OCI-LY7 (cell line): ENCODE results near the gene SETD3. TPM values are rescaled to one million over a fixed set of nuclear protein-coding genes. Genes with fewer than 3 reads are reported as not detected.

Experiments
- BruUV-seq: library from RNA; stranded (reverse); fragments of 400-500 nt; replicated peaks from 2 replicates; lab custom pipeline; 2021; lab: Mats Ljungman, UMichigan
- CTCF ChIA-PET: fragments of 300-600 bp; sonication (Branson Sonifier 250); formaldehyde crosslinking; loops from one replicate; lab custom pipeline; 2022; ENCODE audit warnings: antibody characterized with exemption; ENCODE audit not compliant: unreplicated experiment; lab: Charles Lee
- POLR2A ChIA-PET: fragments of 300-600 bp; sonication (Branson Sonifier 250); formaldehyde crosslinking; loops from one replicate; lab custom pipeline; 2022; ENCODE audit warnings: antibody characterized with exemption; lab: Charles Lee
- DNase-seq: peaks from one replicate; pipeline ENCODE4 v3.0.0-alpha.2; 2015; ENCODE audit warnings: low spot score
- H2AFZ ChIP-seq: fragments of 200-600 bp; sonication (generic), shearing (Covaris generic); 2 replicates; pipeline ENCODE4 v1.6.1; 2014; ENCODE audit warnings: mild to moderate bottlenecking, antibody characterized with exemption, low read length, moderate library complexity
- H3K27ac ChIP-seq: fragments of 200-600 bp; sonication (generic); 2 replicates; pipeline ENCODE4 v1.5.1; 2014; ENCODE audit warnings: mixed run types, low read depth, mild to moderate bottlenecking, moderate library complexity, low read length, inconsistent platforms; ENCODE audit not compliant: poor library complexity, severe bottlenecking
- H3K36me3 ChIP-seq: fragments of 200-600 bp; sonication (generic); 2 replicates; pipeline ENCODE4 v1.6.1; 2014; ENCODE audit warnings: mild to moderate bottlenecking, antibody characterized with exemption, low read length, moderate library complexity, mixed read lengths; ENCODE audit not compliant: insufficient read depth
- H3K4me1 ChIP-seq: fragments of 200-600 bp; sonication (generic); 2 replicates; pipeline ENCODE4 v1.5.1; 2014; ENCODE audit warnings: mild to moderate bottlenecking, low read length; ENCODE audit not compliant: insufficient read depth, poor library complexity, severe bottlenecking
- H3K4me2 ChIP-seq: fragments of 200-600 bp; sonication (generic); 2 replicates; pipeline ENCODE4 v1.6.1; 2014; ENCODE audit warnings: mild to moderate bottlenecking, low read length
- H3K4me3 ChIP-seq: fragments of 200-600 bp; sonication (generic); 2 replicates; pipeline ENCODE4 v1.5.1; 2014; ENCODE audit warnings: mild to moderate bottlenecking, low read depth, low read length; ENCODE audit not compliant: poor library complexity, severe bottlenecking
- H3K79me2 ChIP-seq: fragments of 200-600 bp; sonication (generic); 2 replicates; pipeline ENCODE4 v1.6.1; 2016; ENCODE audit warnings: low read depth, mild to moderate bottlenecking, low read length, moderate library complexity, mixed read lengths; ENCODE audit not compliant: insufficient read depth
- H3K9me2 ChIP-seq: fragments of 200-600 bp; sonication (generic); 2 replicates; pipeline ENCODE4 v1.6.1; 2016; ENCODE audit warnings: mild to moderate bottlenecking, low read length, mixed read lengths; ENCODE audit not compliant: insufficient read depth
- H3K9me3 ChIP-seq: fragments of 200-600 bp; sonication (generic); 2 replicates; pipeline ENCODE4 v1.6.1; 2014; ENCODE audit warnings: mild to moderate bottlenecking, mixed run types, low read length, mixed read lengths
- H4K20me1 ChIP-seq: fragments of 200-600 bp; sonication (generic); 2 replicates; pipeline ENCODE4 v1.6.1; 2014; ENCODE audit warnings: mild to moderate bottlenecking, antibody characterized with exemption, low read length, moderate library complexity, mixed read lengths; ENCODE audit not compliant: insufficient read depth
- EZH2phosphoT487 ChIP-seq: fragments of 200-600 bp; sonication (generic); IDR thresholded peaks from 2 replicates; pipeline ENCODE4 v1.6.1; 2018; ENCODE audit warnings: low read depth, borderline replicate concordance, mild to moderate bottlenecking, mixed run types, antibody characterized with exemption, low read length, moderate library complexity, mixed read lengths
- intact Hi-C: fragments of 100-400 bp; cut with micrococcal nuclease; formaldehyde crosslinking; loops from one replicate; pipeline ENCODE4 v1.10.0; 2022; ENCODE audit not compliant: unreplicated experiment
- total RNA-seq, 2 experiments: library from RNA; depleted of rRNA in 1 of 2; stranded (reverse); fragments of >200 nt in 1 of 2; shearing (Covaris generic) in 1 of 2; gene quantifications; 2 replicates each; pipeline ENCODE4 v1.2.3, GENCODE V29; 2014 to 2022
- TF ChIP-seq, protein P1 (sequence below): fragments of 200-600 bp; sonication (generic); conservative IDR thresholded peaks from 2 replicates; pipeline ENCODE4 v1.5.1; 2014; ENCODE audit warnings: mild to moderate bottlenecking, antibody characterized with exemption, low read length, moderate library complexity, mixed read lengths

Gene SETD3
- total RNA-seq, 2 experiments from 2014 or later, result 42.4 to 65.5 TPM

DNA sequence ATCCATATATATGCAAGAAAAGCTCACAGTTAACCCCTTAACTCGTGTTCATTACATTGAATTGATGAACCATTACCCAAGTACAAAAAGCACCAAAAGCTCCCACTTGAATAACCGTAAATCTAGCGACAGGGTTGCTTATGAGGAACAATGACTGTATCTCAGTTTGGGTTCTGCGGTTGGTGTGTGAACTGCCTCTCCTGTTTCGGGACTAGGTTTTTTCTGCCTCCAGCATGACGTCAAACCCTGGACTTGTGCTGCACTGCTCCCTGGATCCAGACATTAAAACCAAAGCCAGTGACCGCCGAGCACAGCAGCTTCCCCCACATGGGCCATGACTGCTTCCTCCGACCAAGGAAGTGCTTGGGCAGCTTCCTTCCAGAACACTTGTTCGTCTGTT, 77.7 kb downstream of the SETD3 start:
- Histone ChIP-seq H3K4me3 (no peak overlapping the region), H2AFZ (no peak overlapping the region), H3K4me1 (no peaks in the 10 kb centered on the region), H3K27ac (no peak overlapping the region), H3K9me2 (no peaks in the 10 kb centered on the region), H3K36me3 (peaks cover 53% of the 10 kb centered on the region), H3K4me2 (no peak overlapping the region), H3K9me3 (no peaks in the 10 kb centered on the region), H3K79me2 (no peaks in the 10 kb centered on the region), H4K20me1 (no peaks in the 10 kb centered on the region)
- ChIA-PET POLR2A (no interaction called here), CTCF (no interaction called here)
- TF ChIP-seq EZH2phosphoT487, result no peak
- TF ChIP-seq, protein P1, sequence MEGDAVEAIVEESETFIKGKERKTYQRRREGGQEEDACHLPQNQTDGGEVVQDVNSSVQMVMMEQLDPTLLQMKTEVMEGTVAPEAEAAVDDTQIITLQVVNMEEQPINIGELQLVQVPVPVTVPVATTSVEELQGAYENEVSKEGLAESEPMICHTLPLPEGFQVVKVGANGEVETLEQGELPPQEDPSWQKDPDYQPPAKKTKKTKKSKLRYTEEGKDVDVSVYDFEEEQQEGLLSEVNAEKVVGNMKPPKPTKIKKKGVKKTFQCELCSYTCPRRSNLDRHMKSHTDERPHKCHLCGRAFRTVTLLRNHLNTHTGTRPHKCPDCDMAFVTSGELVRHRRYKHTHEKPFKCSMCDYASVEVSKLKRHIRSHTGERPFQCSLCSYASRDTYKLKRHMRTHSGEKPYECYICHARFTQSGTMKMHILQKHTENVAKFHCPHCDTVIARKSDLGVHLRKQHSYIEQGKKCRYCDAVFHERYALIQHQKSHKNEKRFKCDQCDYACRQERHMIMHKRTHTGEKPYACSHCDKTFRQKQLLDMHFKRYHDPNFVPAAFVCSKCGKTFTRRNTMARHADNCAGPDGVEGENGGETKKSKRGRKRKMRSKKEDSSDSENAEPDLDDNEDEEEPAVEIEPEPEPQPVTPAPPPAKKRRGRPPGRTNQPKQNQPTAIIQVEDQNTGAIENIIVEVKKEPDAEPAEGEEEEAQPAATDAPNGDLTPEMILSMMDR, result no peak
- no TSS peak for BruUV-seq
- no peak for DNase-seq
- intact Hi-C loops, result no loop called here

DNA sequence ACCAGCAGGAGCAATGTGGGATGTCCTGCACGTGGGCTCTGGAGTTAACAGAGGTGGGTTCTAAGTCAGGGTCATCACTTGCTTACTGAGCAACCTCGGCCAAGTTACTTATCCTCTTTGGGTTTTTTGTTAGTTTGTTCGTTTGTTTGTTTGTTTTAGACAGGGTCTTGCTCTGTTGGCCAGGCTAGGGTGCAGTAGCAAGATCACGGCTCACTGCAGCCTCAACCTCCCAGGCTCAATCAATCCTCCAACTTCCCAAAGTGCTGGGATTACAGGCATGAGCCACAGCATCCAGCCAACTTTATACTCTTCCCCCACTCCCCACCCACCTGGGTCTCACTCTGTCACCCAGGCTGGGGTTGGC, 78.4 kb downstream of the SETD3 start:
- no peak overlapping the region for H3K27ac ChIP-seq
- H4K20me1 ChIP-seq, result no peaks in the 10 kb centered on the region
- TF ChIP-seq, protein P1, result no peak
- no peak for TF ChIP-seq EZH2phosphoT487
- H3K4me1 ChIP-seq, result no peaks in the 10 kb centered on the region
- no TSS peak for BruUV-seq
- intact Hi-C loops, result no loop called here
- no peak overlapping the region for H3K4me3 ChIP-seq
- DNase-seq, result no peak
- H3K4me2 ChIP-seq, result no peak overlapping the region
- no peak overlapping the region for H2AFZ ChIP-seq
- H3K9me2 ChIP-seq, result no peaks in the 10 kb centered on the region
- no peaks in the 10 kb centered on the region for H3K9me3 ChIP-seq
- peaks cover 58% of the 10 kb centered on the region for H3K36me3 ChIP-seq
- POLR2A ChIA-PET, result no interaction called here
- no peaks in the 10 kb centered on the region for H3K79me2 ChIP-seq
- CTCF ChIA-PET, result interaction anchor here (1.1 kb wide), 1 partner anchor 14 kb away, joined by 4 read pairs; no protein-coding TSS in a partner anchor

DNA sequence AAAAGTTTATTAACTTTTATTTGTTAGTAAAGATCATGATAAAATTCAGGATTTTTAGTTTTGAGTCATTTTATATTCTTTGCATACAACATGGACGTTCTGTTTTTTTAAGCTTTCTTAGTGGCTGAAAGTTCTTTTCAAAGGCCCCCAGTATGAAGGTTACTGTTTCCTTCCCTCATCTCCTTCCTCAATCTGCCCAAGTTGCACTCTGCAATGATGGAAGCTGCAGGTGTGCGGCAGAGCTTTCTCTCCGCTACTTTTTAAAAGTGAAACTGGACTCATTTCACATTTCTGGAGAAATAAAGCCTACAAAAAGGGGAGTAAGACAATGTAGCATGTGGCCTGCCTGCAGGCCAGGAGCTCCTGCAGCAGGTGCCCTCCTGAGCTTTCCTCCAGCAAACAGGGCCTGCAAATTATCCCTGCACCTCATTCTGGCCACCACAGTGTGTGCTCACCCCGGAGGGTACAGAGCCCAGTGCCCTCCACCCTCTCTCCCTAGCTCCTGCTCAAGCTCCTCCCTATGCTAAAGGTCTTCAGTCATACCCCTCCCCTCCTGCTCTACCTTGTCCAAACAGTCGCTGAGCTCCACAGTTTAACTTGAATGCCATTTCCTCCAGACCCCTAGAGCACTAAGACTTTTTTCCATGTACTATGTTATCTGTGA, 78.9 kb downstream of the SETD3 start:
- H4K20me1 ChIP-seq, result no peaks in the 10 kb centered on the region
- TF ChIP-seq EZH2phosphoT487, result no peak
- TF ChIP-seq, protein P1, result no peak
- H3K79me2 ChIP-seq, result no peaks in the 10 kb centered on the region
- H3K27ac ChIP-seq, result no peak overlapping the region
- no peak for DNase-seq
- H3K9me3 ChIP-seq, result no peaks in the 10 kb centered on the region
- H3K4me1 ChIP-seq, result no peaks in the 10 kb centered on the region
- intact Hi-C loops, result no loop called here
- H3K36me3 ChIP-seq, result peaks cover 58% of the 10 kb centered on the region
- no peak overlapping the region for H3K4me3 ChIP-seq
- CTCF ChIA-PET, result interaction anchor here (1.1 kb wide), 1 partner anchor 14 kb away, joined by 4 read pairs; no protein-coding TSS in a partner anchor
- POLR2A ChIA-PET, result interaction anchor here (0.9 to 1.5 kb wide), 3 partner anchors 14 to 19 kb away, joined by 3 read pairs; no protein-coding TSS in a partner anchor
- BruUV-seq, result no TSS peak
- no peak overlapping the region for H3K4me2 ChIP-seq
- H3K9me2 ChIP-seq, result no peaks in the 10 kb centered on the region
- no peak overlapping the region for H2AFZ ChIP-seq
